Adrenal gland (tissue), 12 donors: ENCODE data around the gene METTL8. TPM values are rescaled to one million over a fixed set of nuclear protein-coding genes. Genes with fewer than 3 reads are reported as not detected.

ENCODE experiments used
- DNase-seq, 7 donors: peaks; one replicate each; pipeline ENCODE4 v3.0.0-alpha.2; 2019 to 2020
- H3K27ac ChIP-seq, 5 donors: fragments of 200-600 bp; sonication (generic) in 4 of 5; 1 replicate in 3 of 5; 2 replicates in 2 of 5; pipeline versions ENCODE4 v1.5.1 to v1.8.0; 2016 to 2020; ENCODE audit warnings: mild to moderate bottlenecking in 1 of 5
- H3K27me3 ChIP-seq: fragments of 200-600 bp; 2 replicates; pipeline ENCODE4 v1.8.0; 2021
- H3K36me3 ChIP-seq, 2 donors: fragments of 200-600 bp; replicated peaks in 1 of 2; 1 replicate in 1 of 2; 2 replicates in 1 of 2; pipeline versions ENCODE4 v1.5.1 to v1.8.0; 2018 to 2022
- H3K4me1 ChIP-seq, 2 donors: fragments of 200-600 bp; replicated peaks in 1 of 2; 1 replicate in 1 of 2; 2 replicates in 1 of 2; pipeline versions ENCODE4 v1.5.1 to v1.8.0; 2018 to 2021
- H3K4me3 ChIP-seq, 4 donors: fragments of 200-600 bp; sonication (generic) in 3 of 4; one replicate each; pipeline ENCODE4 v1.5.1; 2016 to 2018
- H3K9me3 ChIP-seq, 3 donors: fragments of 200-600 bp; sonication (generic) in 1 of 3; replicated peaks in 1 of 3; 1 replicate in 2 of 3; 2 replicates in 1 of 3; pipeline versions ENCODE4 v1.5.1 to v1.8.0; 2016 to 2021
- CTCF ChIP-seq, 6 experiments: fragments of 450-650 bp in 4 of 6; fragments of 200-600 bp in 2 of 6; sonication (generic) in 1 of 6; IDR thresholded peaks; 1 replicate in 5 of 6; 2 replicates in 1 of 6; pipeline versions ENCODE4 v1.5.1 to v1.8.0; 2016 to 2021; ENCODE audit warnings: antibody characterized with exemption in 6 of 6, mild to moderate bottlenecking in 2 of 6, moderate library complexity in 1 of 6
- POLR2A ChIP-seq, 2 donors: fragments of 450-650 bp; IDR thresholded peaks; one replicate each; pipeline ENCODE4 v1.6.1; 2017; ENCODE audit warnings: antibody characterized with exemption in 2 of 2, mild to moderate bottlenecking in 2 of 2, moderate library complexity in 1 of 2
- WGBS, 4 donors: extraction: QIAGEN DNeasy Blood & Tissue Kit in 2 of 4; methylation state at CpG; one replicate each; pipeline versions ENCODE4 v1.1.5 to v1.1.7; 2013 to 2017; 5-methylcytosine and 5-hydroxymethylcytosine counted together
- intact Hi-C, 2 donors: fragments of 100-400 bp; cut with DNase I; formaldehyde crosslinking; loops; one replicate each; pipeline versions ENCODE4 v1.14.1 to v1.15.0; 2022 to 2023
- polyA plus RNA-seq, 3 donors: library from polyadenylated mRNA; stranded (reverse); fragments of 200-250 nt in 2 of 3; fragments of 350-450 nt in 1 of 3; fragmentation: Illumina TruSeq in 1 of 3; extraction: RNeasy Lipid Tissue Mini Kit (QIAGEN cat#74804) in 1 of 3; gene quantifications; one replicate each; pipeline ENCODE4 v1.2.3, GENCODE V29; 2013 to 2014
- total RNA-seq, 9 donors: library from RNA; depleted of rRNA in 4 of 9; stranded (reverse); fragments of >200 nt in 4 of 9; fragments of 120-200 nt in 1 of 9; fragmentation: NEBNext Ultra II Directional in 1 of 9; extraction: Animal tissue kit (Norgen Biotek cat#: 25700) in 1 of 9; gene quantifications; one replicate each; pipeline versions ENCODE4 v1.1.0 to v1.2.4, GENCODE V29; 2013 to 2023
- donor health status: healthy with polysubstance abuse.
- donor health status: Bipolar disorder and iron deficiency.
- donor health status: DM: yes; HTN: yes; CAD: no.
- donor health status: DM: no; HTN: no; CAD: no.
- donor health status: DM: no; HTN: no; CAD: no.
- donor health status: DM: yes; HTN: yes; CAD: no.

The METTL8 gene
- total and polyA plus RNA-seq, 12 donors: 3.3 to 37.5 (median 19.7) TPM

GRCh38 chr2:171289316-171289715 lies 144.5 kb downstream of the METTL8 start:
- no peak for DNase-seq
- no peaks in the 10 kb centered on the region for H3K27me3 ChIP-seq
- no peaks in the 10 kb centered on the region for H3K4me1 ChIP-seq
- TF ChIP-seq CTCF (IDR thresholded peaks at IDR 0.05) (no peak), POLR2A (IDR thresholded peaks at IDR 0.05) (no peak)
- H3K4me3 ChIP-seq: no peak overlapping the region
- no peaks in the 10 kb centered on the region for H3K9me3 ChIP-seq
- no peak overlapping the region for H3K27ac ChIP-seq
- no peaks in the 10 kb centered on the region for H3K36me3 ChIP-seq
- intact Hi-C loops: no loop called here

- DNase-seq: no peak
- Histone ChIP-seq H3K36me3 (no peaks in the 10 kb centered on the region), H3K4me1 (no peaks in the 10 kb centered on the region), H3K9me3 (no peaks in the 10 kb centered on the region), H3K27me3 (no peaks in the 10 kb centered on the region), H3K27ac (no peak overlapping the region), H3K4me3 (no peak overlapping the region)
- WGBS, 4 donors: 58 to 65% (median 59%) methylated on average over 4 of the region's 4 CpGs
- intact Hi-C loops: no loop called here
- no peak for TF ChIP-seq CTCF (IDR thresholded peaks at IDR 0.05)
- TF ChIP-seq POLR2A (IDR thresholded peaks at IDR 0.05): no peak
These were observed 146.2 kb downstream of the METTL8 start for GRCh38 chr2:171287611-171288010.

- DNase-seq: no peak
- intact Hi-C loops: no loop called here
- Histone ChIP-seq H3K9me3 (no peaks in the 10 kb centered on the region), H3K36me3 (no peaks in the 10 kb centered on the region), H3K27me3 (no peaks in the 10 kb centered on the region), H3K4me3 (no peak overlapping the region), H3K4me1 (no peaks in the 10 kb centered on the region), H3K27ac (no peak overlapping the region)
- TF ChIP-seq CTCF (IDR thresholded peaks at IDR 0.05): no peak
- no peak for TF ChIP-seq POLR2A (IDR thresholded peaks at IDR 0.05)
These were observed 146.7 kb downstream of the METTL8 start for GRCh38 chr2:171287036-171287571.

GRCh38 chr2:171281110-171281509 lies 152.7 kb downstream of the METTL8 start:
- Histone ChIP-seq H3K4me1 (no peaks in the 10 kb centered on the region), H3K27me3 (no peaks in the 10 kb centered on the region), H3K36me3 (no peaks in the 10 kb centered on the region), H3K4me3 (no peak overlapping the region), H3K27ac (no peak overlapping the region), H3K9me3 (no peaks in the 10 kb centered on the region)
- intact Hi-C loops: no loop called here
- no peak for DNase-seq
- 88 to 95% (median 89%) methylated on average over 3 of the region's 3 CpGs for WGBS, 4 donors
- TF ChIP-seq POLR2A (IDR thresholded peaks at IDR 0.05) (no peak), CTCF (IDR thresholded peaks at IDR 0.05) (no peak)
